Measurements from ENCODE around the gene CSNK1G3.

CSNK1G3 gene

GRCh38 chr5:123651234-123651633 lies 139.3 kb downstream of the CSNK1G3 start:
- DNase-seq: no peak

DNA sequence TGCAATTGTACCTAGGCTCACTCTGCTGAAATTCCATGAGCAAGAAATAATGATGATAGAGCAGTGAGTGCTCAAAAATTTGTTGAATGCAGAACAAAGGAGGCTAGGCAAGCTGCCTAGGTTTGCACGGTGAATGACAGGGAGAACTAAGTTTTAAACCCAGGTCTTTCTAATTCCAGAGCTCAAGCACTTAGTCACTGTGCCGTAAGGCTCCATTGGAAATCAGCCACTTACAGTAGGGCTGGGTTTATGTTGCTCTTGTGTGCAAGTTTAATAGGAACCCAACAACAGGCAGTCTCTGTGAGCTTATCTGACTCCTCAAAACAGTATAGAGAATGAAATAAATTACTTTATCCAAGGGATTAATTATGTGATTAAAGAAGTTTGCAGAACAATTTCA lies 147.0 kb downstream of the CSNK1G3 start:
- DNase-seq: peak; percentile 2

GRCh38 chr5:123659495-123659894 lies 147.5 kb downstream of the CSNK1G3 start:
- peak; percentile 14 for DNase-seq

DNA sequence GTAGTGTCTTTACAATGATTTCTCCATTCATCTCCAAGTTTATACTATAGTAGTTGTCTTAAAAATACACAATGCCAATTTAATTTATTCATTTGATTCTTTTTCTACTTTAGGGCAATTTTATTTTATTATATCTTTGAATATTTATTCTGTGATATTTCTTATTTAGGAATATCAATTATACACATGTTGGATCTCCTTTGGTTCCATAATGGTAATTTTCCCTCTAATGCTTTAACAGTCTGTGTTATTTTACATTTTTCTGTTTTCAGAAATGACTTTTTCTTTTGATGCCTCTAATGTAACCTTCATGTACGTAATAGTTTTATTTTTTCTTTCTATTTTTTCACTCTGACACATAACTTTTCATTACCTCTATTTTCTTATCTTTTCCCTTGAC lies 153.0 kb downstream of the CSNK1G3 start:
- no peak for DNase-seq

DNA sequence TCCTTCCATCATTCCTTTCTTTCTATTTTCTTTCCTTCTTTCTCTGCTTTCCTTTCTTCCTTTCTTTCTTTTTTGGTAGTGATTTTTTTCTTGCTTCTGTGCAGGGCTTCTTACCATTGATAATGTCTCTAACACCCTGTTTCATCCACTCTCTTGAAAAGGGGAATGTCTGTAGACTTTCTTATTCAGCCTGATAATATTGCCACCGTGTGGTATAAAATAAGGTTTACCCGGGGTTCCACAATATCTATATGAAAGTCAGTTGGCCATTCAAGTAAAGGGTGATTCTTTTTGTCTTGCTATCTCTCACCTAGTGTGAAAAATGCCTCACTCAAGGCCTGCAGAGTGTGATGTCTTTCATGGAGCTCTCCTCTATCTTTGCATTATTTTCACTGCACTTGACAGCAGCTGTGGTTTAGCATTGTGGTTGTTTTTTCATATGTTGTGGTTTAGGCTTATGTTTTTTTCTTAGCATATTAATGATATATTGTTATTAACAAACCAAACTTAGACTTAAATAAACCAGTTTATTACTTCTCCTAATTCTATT lies 153.9 kb downstream of the CSNK1G3 start:
- no peak for DNase-seq

All from fibroblast of skin of right biceps (primary cell).